GM18861 (cell line): ENCODE data around the gene HLF.
A peak's percentile ranks its signal among the peaks of the same experiment; 100 is the strongest.

Source experiments
- ATAC-seq: cut with Tn5 transposase; IDR thresholded peaks from one replicate; pipeline ENCODE4 v1.9.1; 2021; ENCODE audit not compliant: unreplicated experiment

Gene HLF

DNA sequence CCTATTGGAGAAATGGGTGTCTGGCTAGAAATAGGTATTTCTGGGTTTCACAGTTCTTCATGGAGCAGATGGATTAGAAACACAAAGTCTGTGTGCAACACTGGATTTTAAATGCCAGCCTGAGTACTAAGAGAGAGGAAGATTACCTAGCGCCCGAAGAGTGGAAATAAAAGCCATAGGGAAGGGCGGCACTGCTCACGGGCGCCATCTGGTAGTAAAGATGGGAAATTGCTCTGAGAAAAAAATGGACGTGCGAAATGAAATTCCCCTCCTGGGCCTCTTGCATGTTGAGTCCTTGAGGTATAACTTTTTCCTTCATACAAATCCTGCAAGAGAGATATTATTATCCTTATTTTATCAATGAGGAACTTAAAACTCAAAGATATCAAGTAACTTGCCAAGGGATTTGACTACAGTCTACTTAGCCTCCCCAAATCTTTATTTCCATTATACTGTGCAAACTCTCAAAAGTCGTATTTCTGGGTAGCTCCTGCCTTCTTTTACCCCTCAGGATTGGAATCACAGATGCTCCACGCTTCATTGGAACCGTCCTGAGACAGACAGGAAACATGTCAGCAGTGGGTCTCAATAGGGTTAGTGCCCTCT, 84.1 kb downstream of the HLF start:
- ATAC-seq = no peak

DNA sequence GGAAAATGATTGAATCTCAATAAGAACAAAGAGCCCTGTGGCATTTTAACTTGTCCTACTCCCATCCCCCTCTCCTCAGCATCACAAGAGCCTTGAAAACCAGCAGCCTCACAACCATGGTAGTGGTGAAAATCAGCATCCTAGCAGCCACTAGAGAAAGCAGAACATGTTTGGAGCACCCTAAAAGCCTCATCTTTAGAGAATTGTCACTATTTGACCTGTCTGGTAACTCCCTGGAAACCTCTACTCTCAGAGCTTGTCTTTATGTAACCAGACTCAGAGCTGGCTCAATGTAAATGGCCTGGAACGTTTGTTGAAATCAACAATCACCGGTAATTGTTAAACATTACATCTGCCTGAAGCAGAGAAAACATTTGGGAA, 86.1 kb downstream of the HLF start:
- ATAC-seq = no peak

DNA sequence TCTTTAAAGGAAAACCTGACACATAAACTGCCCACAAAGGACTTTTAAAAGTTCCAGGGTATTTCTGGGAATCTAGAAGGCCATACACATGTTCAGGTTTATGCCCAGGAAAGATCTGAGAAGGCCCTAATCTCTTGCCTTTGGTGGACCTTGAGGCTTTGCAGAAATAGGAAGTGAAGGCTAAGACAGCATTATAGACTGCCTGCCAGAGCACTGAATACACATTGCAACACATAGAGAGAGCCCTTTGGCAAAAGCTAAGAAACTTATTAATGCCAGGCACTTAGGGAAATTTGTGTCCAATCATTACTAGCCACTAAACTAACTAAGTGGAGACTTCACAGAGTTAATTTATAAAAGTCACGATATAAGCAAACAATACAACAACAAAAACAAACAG, 86.5 kb downstream of the HLF start:
- no peak for ATAC-seq

DNA sequence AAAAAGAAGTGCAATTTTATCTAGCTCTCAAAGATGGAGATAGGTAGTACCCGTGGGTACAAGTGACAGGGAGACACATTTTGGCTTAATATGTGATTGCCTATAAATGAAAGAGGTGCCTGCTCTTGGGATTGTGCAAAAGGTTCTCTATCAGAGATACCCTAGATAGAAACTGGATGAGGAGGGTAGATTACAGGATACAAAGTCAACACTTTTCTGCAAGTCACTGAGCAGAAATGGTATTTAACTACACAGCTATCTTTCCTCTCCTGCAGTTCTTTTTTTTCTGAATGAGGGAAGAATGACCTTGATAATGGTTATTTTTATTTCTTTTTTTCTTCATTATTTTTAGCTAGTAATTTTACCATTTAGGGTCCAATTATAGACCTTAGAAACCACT, 89.2 kb downstream of the HLF start:
- ATAC-seq = no peak

DNA sequence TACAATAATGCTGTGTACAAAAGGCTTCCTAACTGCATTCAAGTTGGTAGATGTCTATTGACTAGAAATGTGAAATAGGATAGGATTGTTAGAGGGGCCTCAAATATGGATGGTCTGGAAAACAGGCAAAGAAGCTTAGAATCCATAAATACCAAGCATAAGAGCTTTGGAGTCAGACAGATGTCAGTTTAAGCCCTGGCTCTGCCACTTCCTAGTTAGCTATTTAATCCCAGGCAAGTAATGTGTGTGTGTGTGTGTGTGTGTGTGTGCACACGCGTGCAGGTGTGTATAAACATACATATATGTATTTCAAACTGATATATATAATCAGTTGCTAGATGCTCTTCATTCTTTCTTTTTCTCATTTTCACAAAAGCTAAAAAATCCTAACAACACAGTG, 90.2 kb downstream of the HLF start:
- no peak for ATAC-seq

DNA sequence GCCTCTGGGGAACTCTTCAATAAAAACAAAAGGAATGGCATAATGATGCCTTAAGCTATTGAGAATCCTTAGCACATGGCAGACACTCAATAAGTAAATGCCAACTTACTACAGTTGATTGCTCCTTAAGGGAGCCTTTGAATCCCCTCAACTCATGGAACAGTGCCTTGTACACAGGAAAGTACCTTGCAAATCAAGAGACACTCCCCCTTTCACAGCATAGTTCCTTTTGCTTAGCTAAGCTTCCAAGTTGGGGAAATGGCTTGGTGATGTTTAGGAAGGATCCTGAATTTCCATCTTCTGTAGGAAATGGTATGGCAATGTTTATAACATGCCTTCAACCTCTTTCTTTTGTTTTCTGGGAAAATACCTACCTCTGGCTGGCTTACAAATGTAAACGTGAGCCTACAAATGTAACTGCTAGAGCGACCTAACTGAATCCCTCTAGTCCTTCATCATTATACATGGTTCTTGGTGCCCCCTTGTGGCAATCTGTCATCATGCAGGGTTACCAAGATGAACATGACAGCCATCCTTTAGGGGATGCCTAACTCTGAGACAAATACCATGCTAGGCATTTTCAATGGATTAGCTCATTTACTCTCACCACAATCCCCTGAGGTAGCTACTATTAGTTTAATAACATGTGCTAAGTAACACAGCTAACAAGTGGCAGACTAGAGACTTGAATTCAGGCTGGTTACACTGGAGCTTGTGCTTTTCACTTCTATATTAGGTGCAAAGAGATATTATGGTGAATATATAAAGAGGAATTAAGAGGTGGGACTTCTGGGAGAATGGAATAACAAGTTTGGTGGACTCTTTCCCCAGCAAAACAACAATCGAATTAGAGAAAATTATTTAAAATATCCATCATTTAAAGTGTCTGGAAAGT, 91.9 kb downstream of the HLF start:
- peak; percentile 96 for ATAC-seq

DNA sequence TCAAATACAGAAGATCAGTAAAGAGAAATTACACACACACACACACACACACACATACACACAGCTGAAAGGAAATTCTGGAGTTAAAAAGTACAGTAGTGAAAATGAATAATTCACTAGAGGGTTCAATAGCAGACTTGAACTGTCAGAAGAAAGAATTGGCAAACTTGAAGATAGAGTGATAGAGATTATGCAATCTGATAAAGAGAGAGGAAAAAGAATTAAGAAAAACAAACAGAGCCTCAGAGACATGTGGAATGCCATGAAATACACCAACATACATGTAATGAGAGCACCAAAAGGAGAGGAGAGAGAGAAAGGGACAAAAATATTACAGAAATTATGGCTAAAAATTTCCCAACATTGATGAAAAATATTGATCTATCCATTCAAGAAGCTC, 96.2 kb downstream of the HLF start:
- ATAC-seq = no peak

DNA sequence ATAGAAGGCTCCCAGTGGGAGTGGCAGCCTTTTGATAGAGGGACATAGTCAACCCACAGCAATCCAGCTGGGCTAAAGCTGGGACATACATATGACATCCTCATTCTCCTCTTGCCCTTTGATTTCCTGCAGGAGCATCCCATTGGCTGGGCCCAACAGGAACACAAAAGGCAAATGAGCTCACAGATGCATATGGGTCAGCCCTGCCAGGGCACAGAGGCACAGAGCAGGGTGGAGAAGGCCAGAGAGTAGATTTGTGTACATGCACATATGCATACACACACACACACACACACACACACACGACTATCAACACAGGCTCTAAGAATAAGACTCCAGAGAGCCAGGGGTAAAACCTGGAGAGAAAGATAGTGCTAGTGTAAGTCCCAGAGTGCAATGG, 98.3 kb downstream of the HLF start:
- ATAC-seq = no peak

DNA sequence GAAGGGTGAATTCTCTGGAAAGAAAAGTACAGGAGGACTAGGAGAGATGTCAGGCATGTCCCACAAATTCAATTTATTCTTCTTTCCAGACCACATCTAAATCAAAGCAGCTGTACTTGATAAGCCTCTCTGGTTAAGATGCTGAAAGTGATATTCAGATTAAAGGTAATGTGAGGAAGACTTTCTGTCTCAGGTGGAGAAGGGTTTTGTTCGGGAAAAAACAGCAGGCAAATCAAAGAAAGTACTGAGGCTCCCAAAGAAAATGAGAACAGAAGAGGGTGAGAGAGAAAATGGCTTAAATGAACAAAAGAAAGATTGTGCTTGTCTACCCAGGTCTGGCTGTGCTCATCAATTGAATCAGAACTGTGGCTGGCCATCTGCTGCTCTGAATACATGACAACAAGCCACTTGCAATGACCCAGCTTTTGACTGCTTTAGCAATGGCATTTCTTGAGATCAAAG, 101.3 kb downstream of the HLF start:
- ATAC-seq = no peak

DNA sequence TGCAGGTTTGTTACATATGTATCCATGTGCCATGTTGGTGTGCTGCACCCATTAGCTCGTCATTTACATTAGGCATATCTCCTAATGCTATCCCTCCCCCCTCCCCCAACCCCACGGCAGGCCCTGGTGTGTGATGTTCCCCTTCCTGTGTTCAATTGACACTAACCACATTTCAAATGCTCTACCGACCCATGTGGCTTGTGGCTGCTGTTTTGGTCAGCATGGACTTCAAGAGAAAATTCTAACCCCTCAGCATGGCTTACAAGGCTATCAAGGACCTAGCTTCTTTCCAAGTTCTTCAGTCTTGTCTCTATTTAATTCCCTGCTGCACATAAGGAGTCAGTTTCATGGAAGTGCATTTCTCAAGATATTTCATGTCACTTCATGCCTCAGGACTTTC, 103.9 kb downstream of the HLF start:
- no peak for ATAC-seq
